ENCODE measurements around the gene DCDC2B.

Gene DCDC2B

DNA sequence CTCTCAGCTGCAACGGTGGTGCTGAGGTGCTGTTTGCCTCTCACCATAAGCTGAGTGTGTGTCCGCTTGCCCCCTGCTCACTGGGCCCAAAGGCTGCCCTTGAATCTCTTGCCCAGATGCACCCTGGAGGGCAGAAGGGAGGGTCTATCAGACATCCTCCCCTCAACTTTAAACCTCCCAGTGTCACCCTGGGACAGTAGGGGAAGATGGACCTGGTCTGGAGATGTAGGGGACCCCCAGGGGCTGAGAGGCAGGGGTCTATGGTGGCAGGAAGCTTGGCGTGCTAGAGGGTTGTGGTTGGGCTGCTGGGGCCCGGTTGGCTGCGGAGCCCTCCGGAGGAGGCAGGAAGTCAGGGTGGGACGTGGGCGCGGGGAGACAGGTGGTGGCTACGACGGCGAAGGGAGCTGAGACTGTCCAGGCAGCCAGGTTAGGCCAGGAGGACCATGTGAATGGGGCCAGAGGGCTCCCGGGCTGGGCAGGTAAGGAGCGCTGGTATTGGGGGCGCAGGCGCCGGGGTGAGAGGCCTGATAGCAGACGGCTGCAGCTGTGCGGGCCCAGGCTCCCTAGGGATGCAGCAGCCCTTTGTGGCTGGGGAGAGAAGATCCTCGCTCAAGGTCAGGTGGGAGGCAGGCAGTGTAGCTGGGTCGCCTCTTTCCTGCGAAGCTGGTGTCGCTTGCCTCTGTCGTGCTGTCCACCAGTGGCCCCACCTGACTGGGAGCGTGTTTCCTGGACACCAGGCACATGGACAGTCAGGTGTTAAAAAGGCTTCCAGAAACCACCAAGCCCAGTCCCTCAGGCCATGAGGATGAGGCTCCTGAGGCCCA, 42.2 kb downstream of the DCDC2B start, which contains the start of gene LCK:
TSS of gene LCK (plus strand) at position 373 of the 824 bp plus-strand sequence. CDS start 23,065 bp downstream, outside the sequence.
- no peaks in the 10 kb centered on the region for H4K20me1 ChIP-seq (ENCODE audit: low read depth, low read length)
- H3K27ac ChIP-seq (ENCODE audit: low read depth, low read length): peak within 1 kb of the TSS; percentile 99
- H3K79me2 ChIP-seq (ENCODE audit: insufficient read depth, low read length): peaks cover 20% of the 10 kb centered on the region
- H3K9me2 ChIP-seq (replicated peaks; ENCODE audit: insufficient read depth, low read length): no peaks in the 10 kb centered on the region
- H3K9me3 ChIP-seq (ENCODE audit: insufficient read depth, low read length): no peaks in the 10 kb centered on the region
- peak within 1 kb of the TSS; percentile 48 for H3K4me3 ChIP-seq (ENCODE audit: insufficient read depth, low read length, poor library complexity, severe bottlenecking)
- H3K9ac ChIP-seq (ENCODE audit: low read length): peak within 1 kb of the TSS; percentile 81
- H2AFZ ChIP-seq (ENCODE audit: low read depth, low read length, severe bottlenecking): no peak within 1 kb of the TSS
- no peaks in the 10 kb centered on the region for H3K36me3 ChIP-seq (ENCODE audit: low read length)
- H3K27me3 ChIP-seq (ENCODE audit: low read length): no peaks in the 10 kb centered on the region
- no peak for TF ChIP-seq EZH2phosphoT487 (conservative IDR thresholded peaks at IDR 0.05; ENCODE audit: low read length)
- TF ChIP-seq, protein P1, sequence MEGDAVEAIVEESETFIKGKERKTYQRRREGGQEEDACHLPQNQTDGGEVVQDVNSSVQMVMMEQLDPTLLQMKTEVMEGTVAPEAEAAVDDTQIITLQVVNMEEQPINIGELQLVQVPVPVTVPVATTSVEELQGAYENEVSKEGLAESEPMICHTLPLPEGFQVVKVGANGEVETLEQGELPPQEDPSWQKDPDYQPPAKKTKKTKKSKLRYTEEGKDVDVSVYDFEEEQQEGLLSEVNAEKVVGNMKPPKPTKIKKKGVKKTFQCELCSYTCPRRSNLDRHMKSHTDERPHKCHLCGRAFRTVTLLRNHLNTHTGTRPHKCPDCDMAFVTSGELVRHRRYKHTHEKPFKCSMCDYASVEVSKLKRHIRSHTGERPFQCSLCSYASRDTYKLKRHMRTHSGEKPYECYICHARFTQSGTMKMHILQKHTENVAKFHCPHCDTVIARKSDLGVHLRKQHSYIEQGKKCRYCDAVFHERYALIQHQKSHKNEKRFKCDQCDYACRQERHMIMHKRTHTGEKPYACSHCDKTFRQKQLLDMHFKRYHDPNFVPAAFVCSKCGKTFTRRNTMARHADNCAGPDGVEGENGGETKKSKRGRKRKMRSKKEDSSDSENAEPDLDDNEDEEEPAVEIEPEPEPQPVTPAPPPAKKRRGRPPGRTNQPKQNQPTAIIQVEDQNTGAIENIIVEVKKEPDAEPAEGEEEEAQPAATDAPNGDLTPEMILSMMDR (IDR thresholded peaks at IDR 0.05; ENCODE audit: insufficient read depth, low read length, poor library complexity, severe bottlenecking): no peak
- peaks cover 77% of the 10 kb centered on the region for H3F3A ChIP-seq (ENCODE audit: insufficient read depth)
- peak within 1 kb of the TSS; percentile 84 for H3K4me2 ChIP-seq (ENCODE audit: low read depth, low read length, poor library complexity, severe bottlenecking)

DNA sequence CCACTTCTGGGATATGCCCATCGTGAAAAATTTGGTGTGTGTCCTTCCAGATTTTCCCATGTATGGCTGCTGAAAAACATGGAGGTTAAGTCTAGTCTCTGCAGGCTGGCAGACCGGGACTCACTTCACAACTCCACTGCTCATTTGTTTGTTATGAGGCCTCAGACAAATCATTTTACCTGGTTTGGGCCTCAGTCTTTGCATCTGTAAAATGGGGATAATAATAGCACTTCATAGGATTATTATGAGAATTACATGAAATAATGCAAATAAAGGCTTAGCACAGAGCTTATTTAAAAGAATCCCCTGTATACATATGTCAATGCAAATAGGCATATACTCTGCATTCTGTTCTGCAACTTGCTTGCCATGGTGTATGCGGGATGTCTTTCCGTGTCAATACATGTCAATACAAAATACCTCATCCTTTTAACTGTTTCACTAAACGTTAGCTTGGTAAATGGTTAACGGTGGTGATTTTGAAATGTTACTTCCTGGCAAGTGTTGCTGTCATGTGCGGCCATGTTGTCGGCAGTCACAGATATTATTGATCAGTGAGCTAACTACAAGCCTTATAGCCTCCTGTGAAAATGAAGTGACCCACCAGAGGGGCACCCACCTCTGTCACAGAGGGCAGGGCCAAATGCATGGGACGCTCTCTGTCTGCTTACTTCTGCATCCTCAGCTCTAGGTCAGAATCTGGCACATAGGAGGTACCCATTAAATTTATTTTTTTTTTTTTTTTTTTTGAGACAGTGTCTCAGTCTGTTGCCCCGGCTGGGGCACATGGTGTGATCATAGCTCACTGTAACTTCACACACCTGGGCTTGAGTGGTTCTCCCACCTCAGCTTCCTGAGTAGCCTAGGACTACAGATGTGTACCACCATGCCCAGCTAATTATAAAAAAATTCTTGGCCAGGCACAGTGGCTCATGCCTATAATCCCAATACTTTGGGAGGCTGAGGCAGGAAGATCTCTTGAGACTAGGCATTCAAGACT, 46.5 kb downstream of the DCDC2B start:
- Histone ChIP-seq H3K9ac (ENCODE audit: low read length) (peak overlapping the region; percentile 81), H2AFZ (ENCODE audit: low read depth, low read length, severe bottlenecking) (no peak overlapping the region), H3F3A (ENCODE audit: insufficient read depth) (peaks cover 74% of the 10 kb centered on the region), H3K4me3 (ENCODE audit: insufficient read depth, low read length, poor library complexity, severe bottlenecking) (peak overlapping the region; percentile 25), H3K79me2 (ENCODE audit: insufficient read depth, low read length) (peaks cover 50% of the 10 kb centered on the region), H4K20me1 (ENCODE audit: low read depth, low read length) (no peaks in the 10 kb centered on the region), H3K27ac (ENCODE audit: low read depth, low read length) (peak overlapping the region; percentile 99), H3K9me2 (replicated peaks; ENCODE audit: insufficient read depth, low read length) (no peaks in the 10 kb centered on the region), H3K27me3 (ENCODE audit: low read length) (no peaks in the 10 kb centered on the region), H3K36me3 (ENCODE audit: low read length) (no peaks in the 10 kb centered on the region), H3K4me2 (ENCODE audit: low read depth, low read length, poor library complexity, severe bottlenecking) (peak overlapping the region; percentile 84), H3K9me3 (ENCODE audit: insufficient read depth, low read length) (no peaks in the 10 kb centered on the region)
- TF ChIP-seq EZH2phosphoT487 (conservative IDR thresholded peaks at IDR 0.05; ENCODE audit: low read length): no peak
- TF ChIP-seq, protein P1 (IDR thresholded peaks at IDR 0.05; ENCODE audit: insufficient read depth, low read length, poor library complexity, severe bottlenecking): no peak

DNA sequence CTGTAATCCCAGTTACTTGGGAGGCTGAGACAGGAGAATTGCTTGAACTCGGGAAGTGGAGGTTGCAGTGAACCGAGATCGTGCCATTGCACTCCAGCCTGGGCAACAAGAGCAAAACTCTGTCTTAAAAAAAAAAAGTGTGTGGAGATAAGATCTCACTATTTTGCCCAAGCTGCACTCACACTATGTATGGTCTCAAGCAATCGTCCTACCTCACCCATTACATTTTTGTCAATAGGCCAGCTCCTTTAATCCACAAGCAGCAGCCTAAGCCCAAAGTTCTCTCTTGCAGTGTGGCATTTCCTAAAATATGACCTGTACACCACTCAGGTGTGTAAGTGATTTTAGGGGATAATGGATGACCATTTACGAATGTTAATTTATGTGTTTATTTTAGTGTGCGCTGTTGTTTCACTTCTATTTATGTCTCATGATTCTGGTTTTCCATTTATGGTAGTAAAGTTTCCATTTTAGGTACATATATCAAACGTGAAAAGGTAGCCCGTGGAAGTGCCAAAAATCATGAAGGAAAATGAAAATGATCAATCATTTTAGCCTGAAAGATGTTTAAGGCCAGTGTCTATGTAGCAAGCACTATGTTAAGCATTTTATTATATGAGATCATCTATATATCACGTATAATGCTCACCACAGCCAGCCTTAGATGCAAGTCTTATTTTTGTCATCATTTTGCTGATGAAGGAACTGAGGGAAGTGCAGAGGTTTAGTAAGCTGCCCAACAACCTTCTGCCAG, 47.8 kb downstream of the DCDC2B start:
- Histone ChIP-seq H3K4me2 (ENCODE audit: low read depth, low read length, poor library complexity, severe bottlenecking) (peak overlapping the region; percentile 84), H3K9ac (ENCODE audit: low read length) (peak overlapping the region; percentile 81), H3K4me3 (ENCODE audit: insufficient read depth, low read length, poor library complexity, severe bottlenecking) (peak overlapping the region; percentile 5)

More for the DNA sequence above, 47.8 kb downstream of the DCDC2B start:
- H3F3A ChIP-seq (ENCODE audit: insufficient read depth): peaks cover 69% of the 10 kb centered on the region
- H3K9me3 ChIP-seq (ENCODE audit: insufficient read depth, low read length): no peaks in the 10 kb centered on the region
- H4K20me1 ChIP-seq (ENCODE audit: low read depth, low read length): no peaks in the 10 kb centered on the region
- H3K79me2 ChIP-seq (ENCODE audit: insufficient read depth, low read length): peaks cover 50% of the 10 kb centered on the region
- no peaks in the 10 kb centered on the region for H3K36me3 ChIP-seq (ENCODE audit: low read length)
- H3K9me2 ChIP-seq (replicated peaks; ENCODE audit: insufficient read depth, low read length): no peaks in the 10 kb centered on the region
- H3K27ac ChIP-seq (ENCODE audit: low read depth, low read length): peak overlapping the region; percentile 99
- H2AFZ ChIP-seq (ENCODE audit: low read depth, low read length, severe bottlenecking): no peak overlapping the region
- TF ChIP-seq, protein P1 (IDR thresholded peaks at IDR 0.05; ENCODE audit: insufficient read depth, low read length, poor library complexity, severe bottlenecking): no peak
- no peak for TF ChIP-seq EZH2phosphoT487 (conservative IDR thresholded peaks at IDR 0.05; ENCODE audit: low read length)
- H3K27me3 ChIP-seq (ENCODE audit: low read length): no peaks in the 10 kb centered on the region

Measured in SU-DHL-6 (cell line).